ENCODE data around the gene SAV1.
"Not testable (repeated sequence)": the region's sequence is repeated elsewhere in the genome, so short reads cannot be mapped to it uniquely, and the experiment has no call there.

The SAV1 gene

GRCh38 chr14:50705026-50705593, 37.0 kb upstream of the SAV1 start:
- H4K20me1 ChIP-seq (ENCODE audit: insufficient read depth), result no peaks in the 10 kb centered on the region
- no peaks in the 10 kb centered on the region for H3K36me3 ChIP-seq (ENCODE audit: insufficient read depth)
- no peaks in the 10 kb centered on the region for H3K4me1 ChIP-seq (ENCODE audit: low read depth, poor library complexity, severe bottlenecking)
- H3K27ac ChIP-seq, result no peak overlapping the region
- H3K27me3 ChIP-seq (ENCODE audit: insufficient read depth, low read depth), result no peaks in the 10 kb centered on the region
- H3K79me2 ChIP-seq (ENCODE audit: insufficient read depth, low read depth), result no peaks in the 10 kb centered on the region
- no peak overlapping the region for H3K4me3 ChIP-seq (IDR thresholded peaks at IDR 0.05; ENCODE audit: insufficient read depth, low read depth, low read length)
- H3K4me2 ChIP-seq, result no peak overlapping the region
- H2AFZ ChIP-seq (ENCODE audit: low read depth), result no peak overlapping the region
- TF ChIP-seq CTCF (conservative IDR thresholded peaks at IDR 0.05; ENCODE audit: low read depth, low read length), result no peak
- no peak overlapping the region for H3K9ac ChIP-seq

- no peaks in the 10 kb centered on the region for H3K27me3 ChIP-seq (ENCODE audit: insufficient read depth, low read depth)
Measured at GRCh38 chr14:50704454-50705010, 36.4 kb upstream of the SAV1 start.

GRCh38 chr14:50697659-50698290, 29.7 kb upstream of the SAV1 start:
- Histone ChIP-seq H4K20me1 (ENCODE audit: insufficient read depth) (no peaks in the 10 kb centered on the region), H3K4me2 (no peak overlapping the region), H3K9ac (no peak overlapping the region), H3K4me3 (IDR thresholded peaks at IDR 0.05; ENCODE audit: insufficient read depth, low read depth, low read length) (no peak overlapping the region), H3K79me2 (ENCODE audit: insufficient read depth, low read depth) (no peaks in the 10 kb centered on the region), H3K27ac (no peak overlapping the region), H2AFZ (ENCODE audit: low read depth) (no peak overlapping the region), H3K4me1 (ENCODE audit: low read depth, poor library complexity, severe bottlenecking) (no peaks in the 10 kb centered on the region), H3K36me3 (ENCODE audit: insufficient read depth) (no peaks in the 10 kb centered on the region), H3K27me3 (ENCODE audit: insufficient read depth, low read depth) (no peaks in the 10 kb centered on the region)
- TF ChIP-seq CTCF (conservative IDR thresholded peaks at IDR 0.05; ENCODE audit: low read depth, low read length), result no peak

More at GRCh38 chr14:50704454-50705010, 36.4 kb upstream of the SAV1 start:
- Histone ChIP-seq H3K36me3 (ENCODE audit: insufficient read depth) (no peaks in the 10 kb centered on the region), H3K79me2 (ENCODE audit: insufficient read depth, low read depth) (no peaks in the 10 kb centered on the region), H3K27ac (no peak overlapping the region), H2AFZ (ENCODE audit: low read depth) (no peak overlapping the region), H3K4me2 (no peak overlapping the region), H3K4me1 (ENCODE audit: low read depth, poor library complexity, severe bottlenecking) (no peaks in the 10 kb centered on the region), H3K9ac (no peak overlapping the region), H4K20me1 (ENCODE audit: insufficient read depth) (no peaks in the 10 kb centered on the region), H3K4me3 (IDR thresholded peaks at IDR 0.05; ENCODE audit: insufficient read depth, low read depth, low read length) (no peak overlapping the region)
- no peak for TF ChIP-seq CTCF (conservative IDR thresholded peaks at IDR 0.05; ENCODE audit: low read depth, low read length)

- H2AFZ ChIP-seq (ENCODE audit: low read depth); H3K79me2 ChIP-seq (ENCODE audit: insufficient read depth, low read depth); H3K36me3 ChIP-seq (ENCODE audit: insufficient read depth); H4K20me1 ChIP-seq (ENCODE audit: insufficient read depth); H3K4me1 ChIP-seq (ENCODE audit: low read depth, poor library complexity, severe bottlenecking); H3K9ac ChIP-seq; H3K4me2 ChIP-seq; H3K27ac ChIP-seq; H3K4me3 ChIP-seq (IDR thresholded peaks at IDR 0.05; ENCODE audit: insufficient read depth, low read depth, low read length); H3K27me3 ChIP-seq (ENCODE audit: insufficient read depth, low read depth): not testable (repeated sequence)
Measured at GRCh38 chr14:50694260-50694659, 26.2 kb upstream of the SAV1 start.

GRCh38 chr14:50688875-50689274, 20.8 kb upstream of the SAV1 start:
- H4K20me1 ChIP-seq (ENCODE audit: insufficient read depth), result no peaks in the 10 kb centered on the region
- H3K36me3 ChIP-seq (ENCODE audit: insufficient read depth), result no peaks in the 10 kb centered on the region
- H3K4me3 ChIP-seq (IDR thresholded peaks at IDR 0.05; ENCODE audit: insufficient read depth, low read depth, low read length), result no peak overlapping the region
- TF ChIP-seq CTCF (conservative IDR thresholded peaks at IDR 0.05; ENCODE audit: low read depth, low read length), result no peak
- no peaks in the 10 kb centered on the region for H3K4me1 ChIP-seq (ENCODE audit: low read depth, poor library complexity, severe bottlenecking)
- H3K27me3 ChIP-seq (ENCODE audit: insufficient read depth, low read depth), result no peaks in the 10 kb centered on the region
- H2AFZ ChIP-seq (ENCODE audit: low read depth), result no peak overlapping the region
- no peak overlapping the region for H3K4me2 ChIP-seq
- H3K9ac ChIP-seq, result no peak overlapping the region
- no peaks in the 10 kb centered on the region for H3K79me2 ChIP-seq (ENCODE audit: insufficient read depth, low read depth)
- no peak overlapping the region for H3K27ac ChIP-seq

Measured in KMS-11 (cell line).